ENCODE measurements around the gene TLCD3A.
"Not testable (repeated sequence)": the region's sequence is repeated elsewhere in the genome, so short reads cannot be mapped to it uniquely, and the experiment has no call there.

Gene TLCD3A

DNA sequence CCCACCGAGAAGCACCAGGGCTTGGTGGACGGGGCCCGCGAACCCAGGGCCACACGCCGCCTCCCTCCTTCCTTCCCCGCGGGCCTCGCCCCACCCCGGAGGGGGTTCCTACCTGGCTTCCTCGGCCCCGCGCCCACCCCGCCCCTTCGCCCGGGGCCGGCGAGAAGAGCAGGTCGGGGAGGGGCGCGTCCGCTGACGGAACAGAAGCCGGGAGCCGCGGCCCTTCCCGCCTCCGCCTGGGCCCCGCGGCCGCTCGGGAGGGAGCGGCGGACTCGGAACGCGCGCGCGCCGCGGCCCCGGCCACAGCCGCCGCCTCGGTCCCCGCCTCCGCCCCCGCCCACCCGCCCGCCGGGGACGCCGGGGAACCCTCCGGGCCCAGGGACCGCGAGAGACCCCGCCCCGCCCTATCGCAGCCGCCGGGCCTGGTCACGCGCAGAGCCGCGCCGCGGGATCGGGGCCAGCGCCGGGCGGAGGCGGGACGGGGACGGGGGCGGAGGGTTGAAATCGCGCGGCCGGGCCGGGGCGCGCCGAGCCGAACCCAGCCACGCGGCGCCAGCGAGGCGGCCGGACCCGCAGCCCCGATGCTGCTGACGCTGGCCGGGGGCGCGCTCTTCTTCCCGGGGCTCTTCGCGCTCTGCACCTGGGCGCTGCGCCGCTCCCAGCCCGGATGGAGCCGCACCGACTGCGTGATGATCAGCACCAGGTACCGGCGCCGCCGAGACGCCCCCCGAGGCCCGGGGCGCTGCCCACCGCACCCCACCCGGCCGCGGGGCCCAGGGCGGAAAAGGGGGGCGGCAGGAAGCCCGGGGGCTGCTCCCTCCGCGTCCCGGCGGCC, at the start of gene TLCD3A:
TSS of gene TLCD3A (plus strand) at position 530 of the 835 bp plus-strand sequence. CDS start at position 582, 52 bp downstream.
- peak; percentile 6 to 60 for DNase-seq

DNA sequence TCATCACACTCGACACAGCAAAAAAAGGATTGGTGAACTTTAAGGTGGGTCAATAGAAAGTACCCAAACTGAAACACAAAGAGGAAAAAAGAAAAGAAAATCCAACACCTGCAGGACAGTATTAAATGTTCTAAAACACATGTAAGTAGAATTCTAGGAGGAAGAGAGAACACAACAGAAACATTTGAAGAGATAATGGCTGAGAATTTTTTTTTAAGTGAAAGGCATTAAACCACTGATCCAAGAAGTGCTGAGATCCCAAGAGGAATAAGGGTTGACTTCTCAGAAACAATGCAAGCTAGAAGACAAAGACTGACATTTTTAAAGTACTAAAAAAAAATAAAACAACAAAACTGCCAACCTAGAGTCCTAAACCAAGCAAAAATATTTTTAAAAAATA, 49.4 kb upstream of the TLCD3A start:
- DNase-seq: no peak

DNA sequence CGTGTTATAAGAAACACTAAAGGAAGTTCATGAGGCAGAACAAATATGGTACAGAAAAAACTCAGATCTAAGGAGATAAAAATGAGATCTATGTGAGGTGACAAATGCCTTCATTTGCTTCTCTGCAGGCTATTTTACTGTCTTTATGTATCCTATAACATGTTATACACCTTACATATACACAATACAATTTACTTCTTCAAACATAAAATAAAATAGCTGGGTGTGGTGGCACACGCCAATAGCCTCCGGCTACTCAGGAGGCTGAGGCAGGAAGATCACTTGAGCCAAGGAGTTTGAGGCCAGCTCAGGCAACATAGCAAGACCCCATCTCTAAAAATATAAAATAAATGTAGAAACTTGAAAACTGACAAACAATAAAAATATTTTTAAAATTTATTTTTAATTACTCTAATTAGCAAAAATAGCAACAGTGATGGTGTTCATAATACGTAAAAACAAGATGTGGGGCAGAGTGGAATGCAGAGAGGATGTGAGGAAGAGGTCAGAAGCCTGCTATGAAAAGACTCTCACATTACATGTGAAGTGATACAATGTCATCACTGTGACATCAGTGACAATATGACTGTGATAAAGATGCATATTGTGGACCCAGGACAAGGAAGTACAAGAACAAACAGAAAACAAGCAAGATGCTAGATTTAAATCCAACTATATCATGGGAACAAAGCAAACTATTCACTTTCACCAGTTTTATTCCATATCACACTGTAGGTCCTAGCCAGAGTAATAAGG, 48.7 kb upstream of the TLCD3A start:
- no peak for DNase-seq

DNA sequence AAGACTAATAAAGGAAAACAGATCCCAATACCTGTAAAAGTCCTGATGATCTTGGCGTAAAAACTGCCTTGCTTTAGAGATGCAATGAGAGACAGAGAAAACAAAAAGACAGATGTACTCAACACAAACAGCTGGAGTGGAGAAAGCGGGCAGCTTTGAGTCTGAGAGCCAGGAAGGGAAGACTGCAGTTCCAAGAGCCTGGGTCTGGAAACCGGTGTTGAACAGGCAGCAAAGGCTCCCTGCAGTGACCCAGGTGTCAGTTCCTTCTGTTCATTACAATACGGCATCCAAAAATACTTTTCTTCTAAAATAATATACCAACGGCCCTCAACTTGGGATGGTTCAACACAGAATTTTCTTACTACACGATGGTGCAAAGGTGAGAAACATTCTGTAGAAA, 47.4 kb upstream of the TLCD3A start:
- no peak for DNase-seq

DNA sequence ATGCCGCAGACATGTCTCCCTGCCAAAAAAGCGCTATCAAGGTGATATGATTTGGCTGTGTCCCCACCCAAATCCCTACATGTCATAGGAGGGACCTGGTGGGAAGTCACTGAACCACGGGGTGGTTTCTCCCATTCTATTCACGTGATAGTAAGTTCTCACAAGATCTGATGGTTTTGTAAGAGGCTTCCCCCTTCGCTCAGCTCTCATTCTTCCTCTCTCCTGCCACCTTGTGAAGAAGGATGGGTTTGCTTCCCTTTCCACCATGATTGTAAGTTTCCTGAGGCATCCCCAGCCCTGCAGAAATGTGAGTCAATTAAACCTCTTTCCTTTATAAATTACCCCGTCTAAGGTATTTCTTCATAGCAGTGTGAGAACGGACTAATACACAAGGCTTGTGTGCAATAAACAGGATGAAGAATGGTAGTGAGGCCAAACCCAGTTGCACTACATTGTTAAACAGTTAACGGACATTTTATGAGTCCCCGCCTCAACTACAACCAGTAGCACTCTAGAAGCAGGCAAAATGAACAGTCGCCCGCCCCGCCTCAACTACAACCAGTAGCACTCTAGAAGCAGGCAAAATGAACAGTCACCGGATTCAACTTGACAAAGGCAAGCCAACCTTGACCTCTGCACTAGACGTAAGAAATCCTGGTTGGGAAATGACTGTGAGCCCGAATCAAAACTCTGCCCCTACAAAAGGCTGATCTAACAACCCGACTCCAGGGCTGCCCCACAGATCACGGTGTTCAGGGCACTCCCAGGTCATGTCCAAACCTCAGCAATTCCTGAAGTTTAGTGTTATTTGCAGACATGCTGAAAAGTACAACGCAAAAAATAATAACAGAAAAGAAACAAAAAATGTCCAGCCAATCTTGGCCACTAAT, 44.1 kb upstream of the TLCD3A start:
- DNase-seq: peak; percentile 12 to 15

DNA sequence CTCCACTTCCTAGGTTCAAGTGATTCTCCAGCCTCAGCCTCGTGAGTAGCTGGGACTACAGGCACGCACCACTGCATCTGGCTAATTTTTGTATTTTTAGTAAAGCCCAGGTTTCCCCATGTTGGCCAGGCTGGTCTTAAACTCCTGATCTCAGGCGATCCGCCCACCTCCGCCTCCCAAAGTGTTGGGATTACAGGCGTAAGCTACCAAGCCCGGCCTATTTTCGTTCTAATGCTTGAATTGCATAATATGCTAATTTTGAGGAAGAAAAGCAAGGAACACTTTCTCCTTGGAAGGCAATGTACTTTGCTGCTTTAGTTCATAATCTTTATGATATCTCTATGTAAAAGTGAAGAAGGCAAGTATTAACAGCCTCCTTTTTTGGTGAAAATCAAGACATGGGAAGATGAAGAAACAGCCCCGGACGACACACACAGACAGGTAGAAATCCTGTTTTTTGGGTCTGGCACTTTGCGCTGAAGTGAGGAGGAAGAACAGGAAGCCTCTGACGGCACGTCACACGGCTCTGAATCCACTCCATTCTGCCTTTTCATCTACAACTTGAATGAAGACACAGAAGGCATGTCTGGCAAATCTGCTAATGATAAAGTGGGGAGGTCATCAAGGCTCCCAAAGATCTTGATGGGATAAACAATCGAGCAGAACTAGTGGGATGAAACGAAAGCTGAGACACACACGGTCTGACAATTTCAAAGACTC, 42.7 kb upstream of the TLCD3A start:
- DNase-seq: no peak

DNA sequence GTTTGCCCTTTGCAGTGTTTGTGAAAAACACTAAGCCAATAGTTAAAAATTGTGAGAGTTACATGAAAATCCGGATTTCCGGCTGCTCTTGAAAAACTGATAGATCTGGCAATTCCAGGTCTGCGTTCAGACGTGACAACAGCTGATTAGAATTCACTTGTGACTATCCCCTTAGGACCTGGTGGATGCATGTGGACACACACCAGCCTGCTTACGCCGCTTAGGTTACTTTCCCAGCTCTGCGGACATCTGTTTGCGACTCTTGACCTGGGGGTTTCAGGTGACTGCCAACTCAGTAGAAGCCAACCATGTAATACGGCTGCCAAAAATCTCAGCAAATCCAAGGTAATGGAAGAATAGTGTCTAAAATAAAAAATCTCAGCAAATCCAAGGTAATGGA, 42.0 kb upstream of the TLCD3A start:
- DNase-seq: no peak

DNA sequence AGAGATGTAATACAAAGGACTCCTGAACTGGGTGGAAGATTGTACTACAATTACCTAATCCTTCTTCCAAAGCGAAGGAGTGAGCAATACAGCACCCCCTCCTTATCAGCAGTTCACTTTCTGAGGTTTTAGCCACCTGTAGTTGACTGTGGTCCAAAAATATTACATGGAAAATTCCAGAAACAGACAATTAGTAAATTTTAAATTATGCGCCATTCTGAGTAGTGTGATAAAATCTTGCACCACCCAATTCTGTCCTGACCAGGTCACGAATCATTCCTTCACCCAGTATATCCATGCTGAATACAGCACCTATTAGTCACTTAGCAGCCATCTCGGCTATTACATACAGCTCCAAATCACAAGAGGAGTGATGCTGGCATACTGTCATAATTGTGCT, 41.0 kb upstream of the TLCD3A start:
- no peak for DNase-seq

DNA sequence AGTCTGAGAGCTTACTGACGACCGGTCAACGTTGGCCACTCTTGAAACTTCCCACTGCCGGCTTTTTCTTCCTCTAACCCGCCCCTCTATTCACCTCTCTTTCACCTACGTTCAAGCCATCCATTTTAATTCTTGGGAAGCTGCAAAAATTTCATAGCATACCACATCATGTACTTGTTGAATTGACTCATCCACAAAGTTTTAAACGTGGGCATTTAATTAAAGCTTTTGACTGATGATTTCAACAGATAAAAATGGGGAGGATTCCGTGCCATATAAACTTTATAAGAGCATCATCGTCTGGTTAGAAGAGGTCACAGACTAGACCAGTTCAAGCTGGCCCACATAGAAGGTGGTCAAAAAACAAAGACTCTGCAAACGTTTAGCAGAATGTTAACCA, 40.3 kb upstream of the TLCD3A start:
- DNase-seq: no peak

DNA sequence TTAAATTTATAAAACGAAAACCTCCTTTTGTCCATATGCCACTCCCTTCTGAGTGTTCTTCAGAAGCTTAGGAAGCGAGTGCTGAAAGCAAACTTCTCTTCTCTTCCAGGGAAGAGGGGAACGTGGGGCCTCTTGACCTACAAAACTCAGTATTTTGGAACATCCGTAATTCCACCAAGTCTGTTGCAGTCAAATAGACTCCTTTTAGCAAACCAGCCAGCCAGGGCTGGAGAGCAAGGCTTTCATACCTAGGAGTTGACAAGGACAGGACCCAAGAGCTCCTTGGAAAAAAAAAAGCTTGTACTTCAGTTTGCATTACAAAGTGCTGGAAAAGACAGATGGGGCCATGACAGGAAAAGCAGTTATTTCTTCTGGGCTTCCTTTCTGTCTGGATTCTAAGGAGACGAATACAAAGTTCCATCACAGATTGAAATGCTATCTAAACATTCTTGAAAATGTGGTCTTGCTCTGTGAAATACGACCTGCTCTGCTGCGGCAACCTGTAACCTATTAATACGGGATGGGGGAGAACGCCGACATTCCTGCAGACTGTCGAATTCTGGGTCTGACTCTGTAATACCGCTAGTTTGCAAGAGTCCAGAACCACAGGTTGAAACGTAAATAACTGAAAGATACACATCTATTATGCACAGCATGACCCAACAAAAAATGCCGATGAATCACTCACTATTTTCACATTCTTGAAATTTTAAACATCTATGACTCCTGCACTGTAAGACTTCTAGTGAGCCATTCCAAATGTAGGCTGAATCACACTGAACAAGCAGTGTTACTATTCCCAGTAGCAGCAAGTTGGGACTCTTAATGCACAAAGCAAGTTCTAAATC, 38.4 kb upstream of the TLCD3A start:
- no peak for DNase-seq

DNA sequence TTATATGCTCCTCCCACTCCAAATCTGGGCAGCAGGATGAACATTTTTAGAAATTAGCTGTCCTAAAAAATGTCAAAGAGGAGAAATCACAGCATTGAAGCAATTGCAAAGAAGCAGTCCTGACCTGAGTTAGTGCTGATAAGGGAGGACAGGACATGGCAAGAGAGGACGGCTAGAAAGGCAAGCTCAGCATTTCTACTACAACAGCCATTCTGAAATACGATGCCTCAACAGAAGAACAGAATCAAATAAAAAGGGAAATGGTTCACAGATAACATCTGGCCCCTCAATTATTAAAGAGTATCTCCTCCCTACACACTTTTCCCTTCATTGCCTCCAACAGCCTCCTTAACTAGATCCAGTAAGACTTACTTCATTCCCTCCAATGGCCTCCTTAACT, 36.0 kb upstream of the TLCD3A start:
- no peak for DNase-seq

DNA sequence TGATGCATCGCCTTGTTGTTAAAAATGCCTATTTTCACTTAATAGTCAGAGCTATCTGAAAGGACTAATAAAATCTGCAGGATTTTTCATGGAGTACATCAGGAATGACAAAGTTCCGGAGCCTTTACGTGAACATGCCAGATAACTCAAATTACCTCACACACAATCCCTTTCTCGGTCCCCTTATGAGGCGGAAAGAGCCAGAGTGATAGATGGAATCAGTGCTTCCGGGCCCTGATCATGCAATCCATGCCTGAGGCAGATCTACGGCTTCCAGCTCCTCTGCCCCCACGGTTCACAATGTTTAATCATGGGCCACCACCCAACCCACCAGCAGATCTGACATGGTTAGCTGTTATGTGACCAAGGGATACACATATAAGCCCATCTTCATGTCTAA, 34.7 kb upstream of the TLCD3A start:
- no peak for DNase-seq

DNA sequence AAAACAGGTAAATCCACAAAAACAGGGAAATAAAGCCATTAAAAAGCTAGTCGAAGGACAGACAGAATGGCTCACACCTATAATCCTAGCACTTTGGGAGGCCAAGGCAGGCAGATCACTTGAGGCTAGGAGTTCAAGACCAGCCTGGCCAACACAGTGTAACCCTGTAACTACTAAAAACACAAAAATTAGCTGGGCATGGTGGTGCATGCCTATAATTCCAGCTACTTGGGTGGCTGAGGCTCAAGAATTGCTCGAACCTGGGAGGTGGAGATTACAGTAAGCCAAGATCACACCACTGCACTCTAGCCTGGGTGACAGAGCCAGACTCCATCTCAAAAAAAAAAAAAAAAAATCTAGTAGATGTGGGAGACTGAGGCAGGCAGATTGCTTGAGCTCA, 34.3 kb upstream of the TLCD3A start:
- not testable (repeated sequence) for DNase-seq

DNA sequence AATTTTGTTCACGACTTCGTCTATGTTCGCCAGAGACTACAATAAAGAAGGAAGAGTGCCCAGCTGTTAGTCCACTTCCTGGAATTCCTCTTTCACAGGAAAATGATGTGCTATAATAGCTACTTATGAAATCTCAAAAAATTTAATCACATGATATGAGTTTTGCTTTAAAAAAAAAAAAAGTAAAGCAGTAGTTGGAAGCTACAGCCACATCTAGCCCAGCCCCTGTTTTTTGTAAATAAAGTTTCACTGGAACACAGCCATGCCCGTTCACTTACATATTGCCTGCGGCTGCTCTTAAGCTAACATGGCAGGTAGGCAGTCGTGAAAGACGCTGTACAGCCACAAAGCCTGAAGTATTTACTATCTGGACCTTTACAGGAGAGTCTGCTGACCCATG, 33.1 kb upstream of the TLCD3A start:
- no peak for DNase-seq

DNA sequence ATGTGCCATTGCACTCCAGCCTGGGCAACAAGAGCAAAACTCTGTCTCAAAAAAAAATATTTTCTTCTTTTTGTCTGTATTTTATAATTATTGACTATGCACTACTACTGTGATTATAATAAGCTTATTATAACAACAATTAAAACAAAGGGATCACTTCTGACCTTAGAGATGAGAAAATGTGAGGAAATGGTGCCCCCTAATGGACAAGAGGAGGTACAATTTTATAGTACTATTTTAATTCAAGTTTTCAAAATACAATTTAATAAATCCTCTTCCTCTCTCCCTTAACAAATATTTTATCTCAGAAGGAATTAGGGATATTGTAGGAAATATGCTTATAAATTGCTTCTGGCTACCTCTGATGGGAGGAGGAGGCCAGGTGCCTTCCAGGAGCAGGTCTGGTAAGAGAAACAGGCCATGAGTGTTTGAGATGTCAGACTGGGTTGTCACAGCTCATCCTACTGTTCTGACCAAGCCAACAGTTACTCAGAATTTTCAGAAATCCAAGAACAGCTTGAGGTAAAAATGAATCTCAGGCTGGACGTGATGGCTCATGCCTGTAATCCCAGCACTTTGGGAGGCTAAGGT, 31.8 kb upstream of the TLCD3A start:
- DNase-seq: peak in 1 of 2 donors; percentile 72

DNA sequence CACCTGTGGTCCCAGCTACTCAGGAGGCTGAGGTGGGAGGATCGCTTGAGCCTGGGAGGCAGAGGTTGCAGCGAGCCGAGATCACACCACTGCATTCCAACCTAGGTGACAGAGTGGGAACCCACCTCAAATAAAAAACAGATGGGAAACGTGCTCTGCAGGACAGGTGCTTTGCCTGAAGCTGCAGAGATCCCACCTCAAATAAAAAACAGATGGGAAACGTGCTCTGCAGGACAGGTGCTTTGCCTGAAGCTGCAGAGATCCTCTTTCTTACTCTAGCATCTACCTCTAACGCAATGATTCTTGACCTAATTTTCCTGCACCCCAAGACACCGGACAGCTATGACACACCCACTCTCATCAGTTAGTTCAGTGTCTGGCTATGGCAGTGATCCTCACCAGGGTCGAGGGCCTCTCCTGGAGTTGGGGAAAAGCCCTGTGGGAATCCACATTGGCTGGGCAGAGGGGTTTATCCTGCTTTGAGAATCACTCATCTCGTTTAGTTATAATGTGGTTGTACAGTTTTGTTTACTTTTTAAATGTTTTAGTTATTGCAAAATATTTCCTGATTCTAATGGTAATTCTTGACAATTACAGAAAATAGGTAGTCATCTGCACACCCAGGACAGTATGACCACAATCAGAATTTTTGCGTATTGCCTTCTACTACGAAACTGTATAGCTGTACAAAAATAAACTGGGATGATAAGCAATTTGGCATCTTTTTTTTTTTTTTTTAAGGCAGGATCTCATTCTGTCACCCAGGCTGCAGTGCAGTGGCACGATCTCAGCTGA, 29.1 kb upstream of the TLCD3A start:
- DNase-seq: no peak

DNA sequence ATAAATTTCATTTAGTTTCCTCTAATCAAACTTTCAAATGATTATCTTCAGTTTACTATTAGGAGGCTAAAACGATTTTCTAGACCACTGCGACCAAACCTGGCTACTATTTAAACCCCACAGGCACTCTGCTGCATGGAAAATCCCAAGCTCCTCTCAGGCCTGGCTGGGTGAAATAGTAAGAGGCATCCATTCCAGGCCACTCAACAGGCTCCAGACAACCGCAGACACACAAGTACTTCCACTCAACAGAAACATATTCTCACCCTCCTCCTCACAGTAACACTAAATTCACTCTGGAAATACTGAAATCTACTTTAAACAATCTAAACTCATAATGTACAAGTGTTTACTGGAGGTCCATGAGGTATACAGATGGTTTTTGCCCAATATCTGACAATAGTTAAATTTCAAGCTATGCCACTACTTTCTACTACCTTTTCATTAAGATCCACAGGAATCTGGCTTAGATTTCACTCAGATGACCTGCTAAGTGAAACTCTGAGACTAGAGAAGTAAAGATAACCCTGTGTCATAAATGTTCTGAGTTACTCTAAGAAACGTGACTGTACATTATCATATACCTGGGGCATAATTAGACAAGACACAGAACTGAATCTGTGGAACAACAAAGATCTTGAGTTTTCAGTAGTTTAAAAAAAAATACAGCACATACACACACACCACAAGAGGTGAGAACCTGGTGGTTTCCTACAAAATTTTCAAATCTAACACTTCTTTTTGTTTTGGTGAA, 28.1 kb upstream of the TLCD3A start:
- DNase-seq: no peak

DNA sequence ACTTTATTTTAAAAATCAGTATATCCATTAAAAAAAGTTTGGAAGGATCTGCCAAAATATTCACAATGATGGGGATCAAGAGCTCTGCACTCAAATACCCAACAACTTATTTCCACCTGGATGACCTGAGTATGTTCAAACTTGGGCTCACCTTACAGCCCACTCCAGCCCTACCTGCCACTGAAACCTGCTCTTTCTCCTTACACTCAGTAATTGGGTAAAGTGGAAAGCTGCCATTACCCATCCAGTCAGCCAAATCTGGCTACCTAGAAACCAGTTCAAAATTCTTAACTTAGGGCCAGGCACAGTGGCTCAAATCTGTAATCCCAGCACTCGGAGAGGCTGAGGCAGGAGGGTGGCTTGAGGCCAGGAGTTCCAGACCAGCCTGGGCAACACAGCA, 27.4 kb upstream of the TLCD3A start:
- DNase-seq: no peak

DNA sequence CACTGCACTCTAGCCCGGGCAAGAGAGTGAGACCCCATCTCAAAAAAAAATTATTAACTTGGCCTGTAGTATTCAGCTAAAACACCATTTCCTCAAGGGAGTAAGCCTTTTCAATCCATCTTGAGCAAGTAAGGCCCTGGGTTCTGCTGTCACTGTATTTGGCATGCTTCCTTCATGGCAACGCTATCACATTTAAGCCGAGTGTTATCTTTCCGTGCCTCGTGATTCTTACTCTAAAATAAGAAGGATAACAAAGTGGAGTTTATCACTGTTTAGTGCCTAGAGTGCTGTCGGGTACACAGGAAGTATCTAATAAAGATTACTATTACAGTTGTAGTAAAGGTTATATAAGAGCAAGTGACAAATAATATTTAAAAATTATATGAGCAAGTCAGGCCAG, 26.5 kb upstream of the TLCD3A start:
- DNase-seq: no peak

DNA sequence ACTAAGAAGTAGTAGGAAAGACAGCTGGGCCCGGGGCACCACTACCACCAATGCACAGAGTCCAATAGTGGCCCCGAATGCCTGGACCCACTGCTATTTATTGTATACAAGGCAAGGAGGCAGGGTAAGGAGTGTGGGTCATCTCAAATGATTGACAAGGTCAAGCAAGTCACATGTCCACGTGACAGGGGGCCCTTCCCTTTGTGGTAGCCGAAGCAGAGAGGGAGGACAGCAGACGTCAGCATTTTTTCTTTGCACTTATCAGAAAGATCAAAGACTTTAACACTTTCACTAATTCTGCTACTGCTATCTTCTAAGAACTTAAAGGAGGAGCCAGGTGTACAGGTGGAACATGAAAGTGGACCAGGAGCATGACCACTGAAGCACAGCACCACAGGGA, 24.3 kb upstream of the TLCD3A start:
- DNase-seq: no peak

All from CD4-positive, alpha-beta T cell treated with Interferon alpha-2 for 1 hour (primary cell).